Activated naive CD4-positive, alpha-beta T cell treated with anti-CD3 and anti-CD28 coated beads for 36 hours (primary cell): ENCODE results near the gene MAL. TPM values are rescaled to one million over a fixed set of nuclear protein-coding genes. Genes with fewer than 3 reads are reported as not detected.

Experiments
- CTCF ChIA-PET: fragments of 350-600 bp; sonication (Branson Sonifier 250); formaldehyde crosslinking; loops from one replicate; lab custom pipeline; 2021; ENCODE audit warnings: antibody characterized with exemption; lab: Charles Lee
- DNase-seq: peaks from one replicate; pipeline ENCODE4 v3.0.0-alpha.2; 2020
- H3K27ac Mint-ChIP-seq: one replicate; pipeline ENCODE4 v1.8.0; 2021; ENCODE audit warnings: mild to moderate bottlenecking, mixed read lengths
- H3K27me3 Mint-ChIP-seq: one replicate; pipeline ENCODE4 v1.8.0; 2021; ENCODE audit warnings: low read depth, mixed read lengths
- H3K36me3 Mint-ChIP-seq: one replicate; pipeline ENCODE4 v1.8.0; 2021; ENCODE audit warnings: low read depth, mixed read lengths
- H3K4me1 Mint-ChIP-seq: one replicate; pipeline ENCODE4 v1.8.0; 2021; ENCODE audit warnings: low read depth, mixed read lengths
- H3K4me3 Mint-ChIP-seq: one replicate; pipeline ENCODE4 v1.8.0; 2021; ENCODE audit warnings: mild to moderate bottlenecking, moderate library complexity, mixed read lengths
- H3K9me3 Mint-ChIP-seq: one replicate; pipeline ENCODE4 v1.8.0; 2021; ENCODE audit warnings: mixed read lengths
- intact Hi-C: fragments of 100-400 bp; cut with micrococcal nuclease; formaldehyde crosslinking; loops from one replicate; pipeline ENCODE4 v1.15.1; 2023
- total RNA-seq, 2 experiments: library from RNA; stranded (reverse); gene quantifications; one replicate each; pipeline ENCODE4 v1.2.3, GENCODE V29; 2021

Gene MAL
- total RNA-seq, 2 experiments from 2014 or later = 22.3 to 23.5 TPM

GRCh38 chr2:95048825-95049682, 23.5 kb downstream of the MAL start:
- intact Hi-C loops = no loop called here
- Mint-ChIP-seq H3K4me3 (no peak overlapping the region), H3K27ac (no peak overlapping the region), H3K4me1 (peaks cover 81% of the 10 kb centered on the region), H3K9me3 (no peaks in the 10 kb centered on the region), H3K27me3 (no peaks in the 10 kb centered on the region), H3K36me3 (peaks cover 5% of the 10 kb centered on the region)
- DNase-seq = no peak
- CTCF ChIA-PET = interaction anchor here (0.8 to 1.1 kb wide), 3 partner anchors 14 to 27 kb away, joined by 3 to 5 read pairs (median 3); no protein-coding TSS in a partner anchor

DNA sequence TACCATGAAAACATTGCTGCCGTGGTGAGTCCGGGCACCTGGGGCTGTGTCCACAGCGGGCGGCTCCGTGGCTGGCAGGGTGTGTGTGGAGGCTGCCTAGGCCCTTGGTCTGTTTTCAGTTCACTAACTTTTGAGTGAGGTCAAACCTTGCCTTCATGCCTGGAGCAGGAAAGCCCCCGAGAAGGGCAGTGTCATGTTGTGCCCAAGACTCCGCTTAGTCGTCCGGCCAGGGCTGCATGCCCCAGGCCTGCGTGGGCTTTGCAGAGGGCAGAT, 24.1 kb downstream of the MAL start:
- CTCF ChIA-PET = interaction anchor here (17.7 kb wide), 1 partner anchor 28 kb away, joined by 241 read pairs; no protein-coding TSS in a partner anchor
- peaks cover 5% of the 10 kb centered on the region for H3K36me3 Mint-ChIP-seq
- no peak for DNase-seq
- peaks cover 86% of the 10 kb centered on the region for H3K4me1 Mint-ChIP-seq
- H3K27me3 Mint-ChIP-seq = no peaks in the 10 kb centered on the region
- intact Hi-C loops = no loop called here
- no peak overlapping the region for H3K4me3 Mint-ChIP-seq
- no peak overlapping the region for H3K27ac Mint-ChIP-seq
- no peaks in the 10 kb centered on the region for H3K9me3 Mint-ChIP-seq

GRCh38 chr2:95049961-95050360, 24.5 kb downstream of the MAL start:
- Mint-ChIP-seq H3K36me3 (peaks cover 5% of the 10 kb centered on the region), H3K4me3 (no peak overlapping the region)
- intact Hi-C loops = no loop called here

DNA sequence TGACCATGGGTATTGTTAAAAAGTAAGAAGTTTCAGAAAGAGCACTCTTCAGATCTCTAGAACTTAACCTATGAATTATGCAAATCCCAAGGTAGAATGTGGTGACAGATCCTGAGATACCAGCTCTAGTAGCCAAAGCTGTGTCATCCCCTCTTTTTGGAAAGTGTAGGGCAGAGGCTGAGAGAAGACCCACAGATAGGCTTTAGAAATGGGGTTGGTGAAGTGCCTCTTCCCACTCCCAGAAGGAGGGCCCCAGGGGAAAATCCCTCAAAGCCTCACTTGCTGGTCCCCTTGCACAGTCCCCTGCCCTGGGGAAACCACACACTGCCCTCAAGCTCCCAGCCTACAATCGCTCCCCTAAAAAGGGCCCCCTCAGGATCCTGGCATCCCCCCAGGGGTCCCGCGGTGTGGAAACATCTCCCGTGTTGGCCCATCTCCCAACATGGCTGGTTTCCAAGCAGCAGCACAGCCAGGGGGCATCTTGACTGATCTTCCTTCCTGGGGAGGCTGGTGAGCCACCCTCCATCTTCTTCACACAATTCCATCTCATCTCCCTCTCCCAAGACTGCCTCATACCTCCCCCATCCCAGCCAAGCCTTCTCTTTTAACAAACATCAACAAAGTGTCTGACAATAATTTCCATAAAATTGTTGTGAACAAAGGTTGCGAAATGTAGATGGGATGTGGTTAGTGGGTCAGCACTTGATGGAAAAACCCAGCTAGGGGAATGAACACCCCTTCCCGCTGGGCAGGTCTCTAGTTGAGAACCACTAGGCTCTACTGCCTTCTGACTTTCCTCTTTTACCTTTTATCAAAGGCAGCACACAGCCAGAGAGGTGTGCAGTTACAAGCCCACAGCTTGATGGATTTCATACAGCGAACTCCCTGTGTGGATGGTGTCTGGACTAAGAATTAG, 25.1 kb downstream of the MAL start:
- H3K9me3 Mint-ChIP-seq = no peaks in the 10 kb centered on the region
- intact Hi-C loops = loop anchor here (1.0 kb wide), 1 partner anchor 7 kb away; no protein-coding TSS in a partner anchor
- H3K4me1 Mint-ChIP-seq = peaks cover 88% of the 10 kb centered on the region
- no peaks in the 10 kb centered on the region for H3K27me3 Mint-ChIP-seq
- peak overlapping the region; percentile 11 for H3K27ac Mint-ChIP-seq
- no peak overlapping the region for H3K4me3 Mint-ChIP-seq
- peaks cover 5% of the 10 kb centered on the region for H3K36me3 Mint-ChIP-seq
- CTCF ChIA-PET = interaction anchor here (1.5 to 17.7 kb wide), 3 partner anchors 12 to 27 kb away, joined by 5 to 241 read pairs (median 137); partner anchors contain the start of gene MAL
- no peak for DNase-seq

More at GRCh38 chr2:95049961-95050360, 24.5 kb downstream of the MAL start:
- Mint-ChIP-seq H3K27ac (no peak overlapping the region), H3K27me3 (no peaks in the 10 kb centered on the region), H3K9me3 (no peaks in the 10 kb centered on the region), H3K4me1 (peaks cover 85% of the 10 kb centered on the region)
- CTCF ChIA-PET = interaction anchor here (1.5 to 17.7 kb wide), 3 partner anchors 13 to 27 kb away, joined by 5 to 241 read pairs (median 137); partner anchors contain the start of gene MAL
- no peak for DNase-seq

DNA sequence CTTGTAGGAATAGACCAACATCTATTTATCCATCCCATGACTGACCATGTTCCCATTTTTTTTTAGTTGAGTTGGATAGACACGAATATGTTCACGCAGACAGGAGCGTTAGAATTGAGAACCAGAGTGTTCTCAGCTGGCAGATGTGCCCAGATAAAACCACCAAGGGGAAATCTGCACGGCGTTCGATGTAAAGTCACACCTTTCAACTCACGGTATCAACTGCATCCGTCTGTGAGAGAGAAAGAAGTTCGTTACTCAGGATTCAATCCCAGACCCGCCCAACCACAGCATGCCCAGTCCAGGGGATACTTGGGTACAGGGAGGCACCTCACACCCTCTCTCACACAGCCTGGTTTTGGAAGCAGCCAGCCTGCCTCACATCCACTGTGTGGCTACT, 26.1 kb downstream of the MAL start:
- Mint-ChIP-seq H3K4me3 (no peak overlapping the region), H3K9me3 (no peaks in the 10 kb centered on the region), H3K27me3 (no peaks in the 10 kb centered on the region), H3K4me1 (peaks cover 88% of the 10 kb centered on the region), H3K27ac (peak overlapping the region; percentile 2), H3K36me3 (peaks cover 5% of the 10 kb centered on the region)
- intact Hi-C loops = loop anchor here (1.0 kb wide), 1 partner anchor 8 kb away; no protein-coding TSS in a partner anchor
- peak; percentile 50 for DNase-seq
- CTCF ChIA-PET = interaction anchor here (1.1 to 17.7 kb wide), 5 partner anchors 11 to 27 kb away, joined by 3 to 241 read pairs (median 27); partner anchors contain the start of gene MAL

GRCh38 chr2:95052307-95052706, 26.8 kb downstream of the MAL start:
- DNase-seq = no peak
- H3K36me3 Mint-ChIP-seq = peaks cover 5% of the 10 kb centered on the region
- H3K9me3 Mint-ChIP-seq = no peaks in the 10 kb centered on the region
- H3K27ac Mint-ChIP-seq = no peak overlapping the region
- peaks cover 86% of the 10 kb centered on the region for H3K4me1 Mint-ChIP-seq
- no peaks in the 10 kb centered on the region for H3K27me3 Mint-ChIP-seq
- intact Hi-C loops = no loop called here
- H3K4me3 Mint-ChIP-seq = no peak overlapping the region
- CTCF ChIA-PET = interaction anchor here (0.9 to 17.7 kb wide), 8 partner anchors 8 to 28 kb away, joined by 3 to 241 read pairs (median 14); partner anchors contain the start of gene MAL

GRCh38 chr2:95052804-95053479, 27.4 kb downstream of the MAL start:
- intact Hi-C loops = loop anchor here (1.0 kb wide), 1 partner anchor 30 kb away; no protein-coding TSS in a partner anchor
- Mint-ChIP-seq H3K27me3 (no peaks in the 10 kb centered on the region), H3K4me3 (no peak overlapping the region), H3K36me3 (peaks cover 5% of the 10 kb centered on the region), H3K4me1 (peaks cover 82% of the 10 kb centered on the region), H3K27ac (no peak overlapping the region), H3K9me3 (no peaks in the 10 kb centered on the region)
- DNase-seq = no peak
- CTCF ChIA-PET = interaction anchor here (0.6 to 17.7 kb wide), 13 partner anchors 9 to 68 kb away, joined by 3 to 241 read pairs (median 5); partner anchors contain the start of gene MAL

DNA sequence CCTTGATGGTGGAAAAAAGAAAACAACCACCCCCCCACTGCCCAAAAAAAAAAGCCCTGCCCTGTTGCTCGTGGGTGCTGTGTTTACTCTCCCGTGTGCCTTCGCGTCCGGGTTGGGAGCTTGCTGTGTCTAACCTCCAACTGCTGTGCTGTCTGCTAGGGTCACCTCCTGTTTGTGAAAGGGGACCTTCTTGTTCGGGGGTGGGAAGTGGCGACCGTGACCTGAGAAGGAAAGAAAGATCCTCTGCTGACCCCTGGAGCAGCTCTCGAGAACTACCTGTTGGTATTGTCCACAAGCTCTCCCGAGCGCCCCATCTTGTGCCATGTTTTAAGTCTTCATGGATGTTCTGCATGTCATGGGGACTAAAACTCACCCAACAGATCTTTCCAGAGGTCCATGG, 28.0 kb downstream of the MAL start:
- H3K27me3 Mint-ChIP-seq = no peaks in the 10 kb centered on the region
- no peak overlapping the region for H3K27ac Mint-ChIP-seq
- DNase-seq = peak; percentile 59
- no peak overlapping the region for H3K4me3 Mint-ChIP-seq
- CTCF ChIA-PET = interaction anchor here (0.6 to 17.7 kb wide), 16 partner anchors 9 to 111 kb away, joined by 3 to 241 read pairs (median 5); partner anchors contain the start of gene MAL
- intact Hi-C loops = loop anchor here (1.0 kb wide), 1 partner anchor 30 kb away; no protein-coding TSS in a partner anchor
- H3K36me3 Mint-ChIP-seq = peaks cover 5% of the 10 kb centered on the region
- H3K4me1 Mint-ChIP-seq = peaks cover 81% of the 10 kb centered on the region
- no peaks in the 10 kb centered on the region for H3K9me3 Mint-ChIP-seq

- intact Hi-C loops = no loop called here
- Mint-ChIP-seq H3K4me3 (no peak overlapping the region), H3K27ac (no peak overlapping the region), H3K4me1 (peaks cover 76% of the 10 kb centered on the region), H3K36me3 (peaks cover 5% of the 10 kb centered on the region), H3K9me3 (no peaks in the 10 kb centered on the region), H3K27me3 (no peaks in the 10 kb centered on the region)
- CTCF ChIA-PET = interaction anchor here (0.6 to 17.7 kb wide), 13 partner anchors 9 to 110 kb away, joined by 3 to 241 read pairs (median 5); partner anchors contain the start of gene MAL
- no peak for DNase-seq
Observed at GRCh38 chr2:95054016-95054415, 28.5 kb downstream of the MAL start.

DNA sequence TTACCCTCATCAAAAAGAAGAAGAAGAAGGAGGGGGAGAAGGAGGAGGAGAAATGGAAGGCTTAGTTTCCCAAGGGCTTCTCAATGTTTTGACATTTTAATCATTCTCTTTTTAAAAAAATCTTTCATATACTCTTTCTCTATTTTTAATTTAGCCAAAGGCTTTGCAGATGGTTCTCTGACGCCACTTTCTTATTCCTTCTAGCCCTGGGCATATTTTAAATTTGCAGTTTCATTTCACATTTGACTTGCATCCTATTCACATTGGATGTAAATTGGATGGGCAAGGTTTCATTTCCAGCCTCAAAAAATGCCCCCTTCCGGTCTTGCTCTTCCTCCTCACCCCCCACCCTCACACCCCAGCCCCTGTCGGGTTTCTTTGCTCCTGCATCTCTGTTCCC, 29.8 kb downstream of the MAL start:
- Mint-ChIP-seq H3K9me3 (no peaks in the 10 kb centered on the region), H3K27me3 (no peaks in the 10 kb centered on the region), H3K4me3 (no peak overlapping the region), H3K27ac (peak overlapping the region; percentile 16), H3K4me1 (peaks cover 69% of the 10 kb centered on the region), H3K36me3 (peaks cover 5% of the 10 kb centered on the region)
- intact Hi-C loops = no loop called here
- CTCF ChIA-PET = interaction anchor here (3.4 to 17.7 kb wide), 3 partner anchors 11 to 30 kb away, joined by 21 to 241 read pairs (median 137); partner anchors contain the start of gene MAL
- no peak for DNase-seq

- Mint-ChIP-seq H3K27me3 (no peaks in the 10 kb centered on the region), H3K4me1 (peaks cover 64% of the 10 kb centered on the region), H3K36me3 (peaks cover 3% of the 10 kb centered on the region), H3K27ac (no peak overlapping the region), H3K9me3 (no peaks in the 10 kb centered on the region), H3K4me3 (no peak overlapping the region)
- DNase-seq = no peak
- intact Hi-C loops = no loop called here
- CTCF ChIA-PET = interaction anchor here (8.1 to 17.7 kb wide), 2 partner anchors 21 to 31 kb away, joined by 137 to 241 read pairs; partner anchors contain the start of gene MAL
Observed at GRCh38 chr2:95056044-95056443, 30.5 kb downstream of the MAL start.
